Osteocyte (in vitro differentiated cells): ENCODE results near the gene CHCHD3. TPM values are rescaled to one million over a fixed set of nuclear protein-coding genes. Genes with fewer than 3 reads are reported as not detected.
A peak's percentile ranks its signal among the peaks of the same experiment; 100 is the strongest.

Experiments
- DNase-seq: peaks from one replicate; pipeline ENCODE4 v3.0.0; 2021; ENCODE audit warnings: mixed read lengths; ENCODE audit not compliant: unreplicated experiment; ENCODE audit errors: extremely low spot score
- H3K27ac Mint-ChIP-seq: one replicate; pipeline ENCODE4 v1.8.0; 2021; ENCODE audit warnings: mild to moderate bottlenecking, mixed read lengths; ENCODE audit not compliant: unreplicated experiment
- H3K27me3 Mint-ChIP-seq: one replicate; pipeline ENCODE4 v1.8.0; 2021; ENCODE audit warnings: mixed read lengths; ENCODE audit not compliant: unreplicated experiment
- H3K36me3 Mint-ChIP-seq: one replicate; pipeline ENCODE4 v1.8.0; 2021; ENCODE audit warnings: mixed read lengths; ENCODE audit not compliant: unreplicated experiment
- H3K4me1 Mint-ChIP-seq: one replicate; pipeline ENCODE4 v1.8.0; 2021; ENCODE audit warnings: mixed read lengths; ENCODE audit not compliant: unreplicated experiment
- H3K4me3 Mint-ChIP-seq: one replicate; pipeline ENCODE4 v1.8.0; 2021; ENCODE audit warnings: mild to moderate bottlenecking, moderate library complexity, mixed read lengths; ENCODE audit not compliant: unreplicated experiment
- H3K9me3 Mint-ChIP-seq: one replicate; pipeline ENCODE4 v1.8.0; 2021; ENCODE audit warnings: mixed read lengths; ENCODE audit not compliant: unreplicated experiment
- CTCF ChIP-seq: fragments of 200-600 bp; sonication (generic); IDR thresholded peaks from 2 replicates; pipeline ENCODE4 v1.5.0; 2021; ENCODE audit warnings: antibody characterized with exemption, mild to moderate bottlenecking, moderate library complexity
- total RNA-seq: library from RNA; stranded (reverse); gene quantifications from 2 replicates; pipeline ENCODE4 v1.2.1, GENCODE V29; 2021

Gene CHCHD3
- total RNA-seq, 1 donor from 2014 or later: 47.4 TPM

- no peak for DNase-seq
- Mint-ChIP-seq H3K4me3 (no peak overlapping the region), H3K27me3 (peaks cover 35% of the 10 kb centered on the region), H3K36me3 (no peaks in the 10 kb centered on the region), H3K9me3 (no peaks in the 10 kb centered on the region), H3K4me1 (no peaks in the 10 kb centered on the region), H3K27ac (no peak overlapping the region)
- TF ChIP-seq CTCF: no peak
Observed at GRCh38 chr7:132752431-132752830, 329.5 kb downstream of the CHCHD3 start.

GRCh38 chr7:132751244-132751647 is 330.6 kb downstream of the CHCHD3 start:
- Mint-ChIP-seq H3K9me3 (no peaks in the 10 kb centered on the region), H3K27me3 (peaks cover 35% of the 10 kb centered on the region), H3K4me3 (no peak overlapping the region), H3K4me1 (no peaks in the 10 kb centered on the region), H3K27ac (no peak overlapping the region), H3K36me3 (no peaks in the 10 kb centered on the region)
- DNase-seq: peak; percentile 80
- no peak for TF ChIP-seq CTCF

GRCh38 chr7:132750530-132751217 is 331.2 kb downstream of the CHCHD3 start:
- H3K4me1 Mint-ChIP-seq: no peaks in the 10 kb centered on the region
- H3K27me3 Mint-ChIP-seq: peaks cover 35% of the 10 kb centered on the region
- no peaks in the 10 kb centered on the region for H3K36me3 Mint-ChIP-seq
- no peak for TF ChIP-seq CTCF
- peak; percentile 64 for DNase-seq
- no peak overlapping the region for H3K27ac Mint-ChIP-seq
- H3K4me3 Mint-ChIP-seq: no peak overlapping the region
- no peaks in the 10 kb centered on the region for H3K9me3 Mint-ChIP-seq

GRCh38 chr7:132750096-132750495 is 331.8 kb downstream of the CHCHD3 start:
- H3K27ac Mint-ChIP-seq: no peak overlapping the region
- no peaks in the 10 kb centered on the region for H3K9me3 Mint-ChIP-seq
- no peak overlapping the region for H3K4me3 Mint-ChIP-seq
- TF ChIP-seq CTCF: no peak
- H3K36me3 Mint-ChIP-seq: no peaks in the 10 kb centered on the region
- H3K4me1 Mint-ChIP-seq: no peaks in the 10 kb centered on the region
- H3K27me3 Mint-ChIP-seq: peaks cover 35% of the 10 kb centered on the region
- DNase-seq: peak; percentile 57

- peaks cover 26% of the 10 kb centered on the region for H3K27me3 Mint-ChIP-seq
- DNase-seq: no peak
- H3K36me3 Mint-ChIP-seq: no peaks in the 10 kb centered on the region
- H3K9me3 Mint-ChIP-seq: peaks cover 16% of the 10 kb centered on the region
- TF ChIP-seq CTCF: no peak
- H3K27ac Mint-ChIP-seq: no peak overlapping the region
- no peak overlapping the region for H3K4me3 Mint-ChIP-seq
- H3K4me1 Mint-ChIP-seq: no peaks in the 10 kb centered on the region
Observed at GRCh38 chr7:132745510-132745909, 336.4 kb downstream of the CHCHD3 start.
